Measurements from ENCODE around the gene ERCC8.

DNA sequence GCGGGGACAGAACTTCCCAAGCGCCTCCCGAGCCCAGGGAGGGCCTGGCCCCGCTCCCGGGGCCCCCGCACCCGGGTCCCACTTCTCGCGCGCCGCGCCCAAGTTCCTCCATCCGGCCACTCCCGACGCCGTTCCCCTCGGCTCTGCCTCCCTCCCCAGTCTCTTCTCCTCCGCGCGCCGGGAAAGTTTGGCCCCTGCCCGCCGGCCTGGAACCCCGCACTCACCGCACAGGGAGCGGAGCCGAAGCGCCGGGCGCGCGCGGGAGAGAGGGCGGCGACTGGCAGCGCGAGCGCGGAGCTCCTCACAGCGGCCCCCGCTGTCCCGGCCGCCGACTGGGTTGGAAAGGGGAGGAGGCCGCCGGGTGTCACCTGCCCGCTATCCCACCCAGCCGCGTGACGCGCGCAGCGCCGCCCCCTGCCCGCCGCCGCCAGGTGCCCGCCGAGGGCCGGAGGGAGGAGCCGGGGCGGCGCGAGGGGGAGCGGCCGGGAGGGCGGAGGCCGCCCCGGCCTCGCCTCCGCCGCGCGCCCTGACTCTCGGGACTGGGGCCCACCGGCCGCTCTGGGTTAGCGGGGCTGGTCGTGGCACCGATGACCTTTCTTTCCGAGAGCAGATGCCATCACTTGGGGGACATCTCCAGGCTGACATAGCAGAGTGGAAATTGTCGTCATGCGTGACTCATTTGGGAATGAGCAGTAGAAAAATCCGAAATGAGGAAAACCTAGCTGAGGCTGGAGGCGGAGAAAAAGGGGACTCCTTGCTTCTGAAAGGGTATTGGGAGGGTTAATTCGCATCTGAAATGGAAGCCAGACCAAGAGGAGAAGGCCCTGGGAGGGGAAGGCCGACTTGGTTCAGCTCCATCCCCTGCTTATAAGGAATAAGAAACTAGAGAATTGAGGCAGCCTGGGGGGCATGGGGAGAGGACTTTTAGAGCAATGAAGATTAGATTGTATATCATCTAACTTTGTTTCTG is 100.6 kb downstream of the ERCC8 start, which contains the start of gene ELOVL7:
- TF ChIP-seq, protein P1, sequence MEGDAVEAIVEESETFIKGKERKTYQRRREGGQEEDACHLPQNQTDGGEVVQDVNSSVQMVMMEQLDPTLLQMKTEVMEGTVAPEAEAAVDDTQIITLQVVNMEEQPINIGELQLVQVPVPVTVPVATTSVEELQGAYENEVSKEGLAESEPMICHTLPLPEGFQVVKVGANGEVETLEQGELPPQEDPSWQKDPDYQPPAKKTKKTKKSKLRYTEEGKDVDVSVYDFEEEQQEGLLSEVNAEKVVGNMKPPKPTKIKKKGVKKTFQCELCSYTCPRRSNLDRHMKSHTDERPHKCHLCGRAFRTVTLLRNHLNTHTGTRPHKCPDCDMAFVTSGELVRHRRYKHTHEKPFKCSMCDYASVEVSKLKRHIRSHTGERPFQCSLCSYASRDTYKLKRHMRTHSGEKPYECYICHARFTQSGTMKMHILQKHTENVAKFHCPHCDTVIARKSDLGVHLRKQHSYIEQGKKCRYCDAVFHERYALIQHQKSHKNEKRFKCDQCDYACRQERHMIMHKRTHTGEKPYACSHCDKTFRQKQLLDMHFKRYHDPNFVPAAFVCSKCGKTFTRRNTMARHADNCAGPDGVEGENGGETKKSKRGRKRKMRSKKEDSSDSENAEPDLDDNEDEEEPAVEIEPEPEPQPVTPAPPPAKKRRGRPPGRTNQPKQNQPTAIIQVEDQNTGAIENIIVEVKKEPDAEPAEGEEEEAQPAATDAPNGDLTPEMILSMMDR (IDR thresholded peaks at IDR 0.05; ENCODE audit: low read depth, low read length, missing input control) = peak; percentile 21
- TF ChIP-seq, protein P2, sequence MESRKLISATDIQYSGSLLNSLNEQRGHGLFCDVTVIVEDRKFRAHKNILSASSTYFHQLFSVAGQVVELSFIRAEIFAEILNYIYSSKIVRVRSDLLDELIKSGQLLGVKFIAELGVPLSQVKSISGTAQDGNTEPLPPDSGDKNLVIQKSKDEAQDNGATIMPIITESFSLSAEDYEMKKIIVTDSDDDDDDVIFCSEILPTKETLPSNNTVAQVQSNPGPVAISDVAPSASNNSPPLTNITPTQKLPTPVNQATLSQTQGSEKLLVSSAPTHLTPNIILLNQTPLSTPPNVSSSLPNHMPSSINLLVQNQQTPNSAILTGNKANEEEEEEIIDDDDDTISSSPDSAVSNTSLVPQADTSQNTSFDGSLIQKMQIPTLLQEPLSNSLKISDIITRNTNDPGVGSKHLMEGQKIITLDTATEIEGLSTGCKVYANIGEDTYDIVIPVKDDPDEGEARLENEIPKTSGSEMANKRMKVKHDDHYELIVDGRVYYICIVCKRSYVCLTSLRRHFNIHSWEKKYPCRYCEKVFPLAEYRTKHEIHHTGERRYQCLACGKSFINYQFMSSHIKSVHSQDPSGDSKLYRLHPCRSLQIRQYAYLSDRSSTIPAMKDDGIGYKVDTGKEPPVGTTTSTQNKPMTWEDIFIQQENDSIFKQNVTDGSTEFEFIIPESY (IDR thresholded peaks at IDR 0.05) = no peak
- TF ChIP-seq RAD21 (IDR thresholded peaks at IDR 0.05) = peak in 1 of 2 donors; percentile 6
- TF ChIP-seq TAF1 (conservative IDR thresholded peaks at IDR 0.05) = no peak

Measured in liver (tissue), 3 donors.